ENCODE results near the gene BICC1.

BICC1 gene

DNA sequence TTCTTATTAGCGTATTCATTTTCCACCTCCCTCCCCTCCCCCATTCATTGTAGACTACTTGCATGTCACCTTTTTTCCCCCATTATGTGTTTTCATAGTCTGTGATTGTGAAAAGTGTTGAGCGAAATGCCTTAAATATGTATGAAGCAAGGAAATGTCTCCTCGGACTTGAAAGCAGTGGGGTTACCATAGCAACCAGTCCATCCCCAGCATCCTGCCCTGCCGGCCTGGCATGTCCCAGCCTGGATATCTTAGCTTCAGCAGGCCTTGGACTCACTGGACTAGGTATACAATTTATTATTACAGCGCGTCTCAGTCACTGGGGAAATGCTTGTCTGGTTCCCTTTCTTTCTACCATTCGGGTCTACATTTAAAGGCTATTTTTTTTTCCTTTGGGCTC is 283.6 kb downstream of the BICC1 start:
- no peak for DNase-seq

DNA sequence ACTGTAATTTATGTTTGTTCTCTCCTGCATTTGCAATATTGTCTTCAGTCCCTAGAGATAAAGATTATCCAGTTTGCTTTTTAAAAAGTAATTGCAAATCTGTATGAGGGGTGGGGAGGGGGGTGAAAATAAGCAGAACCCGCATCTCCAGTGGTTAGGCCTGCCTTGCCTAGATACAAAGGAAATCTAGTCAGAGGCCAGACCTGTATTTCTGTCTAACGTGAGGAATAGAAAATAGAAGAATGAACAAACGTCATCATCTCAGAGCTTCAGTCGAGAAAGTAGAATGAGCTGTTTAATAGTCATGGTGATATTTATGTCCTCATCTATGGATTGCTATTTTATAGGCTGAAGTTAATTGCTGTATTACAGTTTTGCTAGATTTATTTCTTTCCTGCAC is 284.2 kb downstream of the BICC1 start:
- DNase-seq: no peak

DNA sequence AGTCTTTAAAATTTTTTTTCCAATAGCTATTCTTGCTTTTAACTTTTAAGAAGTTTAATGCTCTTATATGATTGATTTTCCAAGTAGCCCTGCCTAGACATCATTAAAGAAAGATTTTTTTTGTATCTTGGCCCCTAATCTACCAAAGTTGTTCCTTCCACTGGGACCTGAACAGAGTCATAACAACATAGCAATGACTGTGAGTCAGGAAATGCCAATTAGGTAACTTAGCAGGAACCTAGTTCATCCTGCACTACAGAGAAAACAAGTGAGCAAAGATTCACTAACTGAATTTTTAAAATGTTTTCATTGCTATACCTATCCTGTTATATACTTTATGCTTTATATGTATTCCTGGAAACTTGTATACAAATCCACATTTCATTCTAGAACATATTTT is 284.7 kb downstream of the BICC1 start:
- DNase-seq: no peak

DNA sequence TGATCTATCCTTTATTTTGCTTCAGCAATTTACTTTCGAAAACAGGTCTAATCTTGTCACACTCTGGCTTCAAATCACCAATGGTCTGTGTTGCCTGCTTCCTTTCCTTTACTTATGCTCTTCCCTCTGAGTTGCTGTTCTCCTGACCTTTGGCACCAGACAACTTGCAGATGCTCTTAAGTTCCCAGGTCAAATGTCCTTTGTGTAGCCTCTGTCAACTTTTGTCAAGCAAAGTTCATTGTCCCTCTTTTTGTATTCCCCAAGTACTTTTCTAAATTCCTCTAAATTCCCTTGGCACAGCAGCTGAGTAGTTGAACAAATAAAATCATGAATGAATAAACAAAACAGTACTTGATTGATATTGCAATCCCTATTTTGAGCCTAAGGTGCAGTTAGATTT is 289.4 kb downstream of the BICC1 start:
- DNase-seq: no peak

DNA sequence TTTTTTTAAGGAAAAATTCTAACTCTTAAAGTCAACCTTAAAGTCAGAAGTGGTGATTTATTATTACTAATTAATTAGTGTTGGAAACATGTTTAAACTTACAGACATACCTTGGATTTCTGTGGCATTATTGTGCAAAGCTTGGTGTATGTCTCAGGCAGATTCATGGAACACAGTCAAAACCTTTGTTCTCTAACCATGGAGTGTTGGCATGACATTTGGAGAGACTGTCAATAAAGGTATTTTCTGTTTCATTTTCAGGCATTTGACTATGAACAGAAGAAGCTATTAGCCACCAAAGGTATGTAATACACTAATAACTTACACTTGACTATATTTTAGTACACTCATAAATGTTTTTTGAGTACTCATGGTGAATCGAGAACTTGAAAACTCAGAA is 293.7 kb downstream of the BICC1 start:
- no peak for DNase-seq

DNA sequence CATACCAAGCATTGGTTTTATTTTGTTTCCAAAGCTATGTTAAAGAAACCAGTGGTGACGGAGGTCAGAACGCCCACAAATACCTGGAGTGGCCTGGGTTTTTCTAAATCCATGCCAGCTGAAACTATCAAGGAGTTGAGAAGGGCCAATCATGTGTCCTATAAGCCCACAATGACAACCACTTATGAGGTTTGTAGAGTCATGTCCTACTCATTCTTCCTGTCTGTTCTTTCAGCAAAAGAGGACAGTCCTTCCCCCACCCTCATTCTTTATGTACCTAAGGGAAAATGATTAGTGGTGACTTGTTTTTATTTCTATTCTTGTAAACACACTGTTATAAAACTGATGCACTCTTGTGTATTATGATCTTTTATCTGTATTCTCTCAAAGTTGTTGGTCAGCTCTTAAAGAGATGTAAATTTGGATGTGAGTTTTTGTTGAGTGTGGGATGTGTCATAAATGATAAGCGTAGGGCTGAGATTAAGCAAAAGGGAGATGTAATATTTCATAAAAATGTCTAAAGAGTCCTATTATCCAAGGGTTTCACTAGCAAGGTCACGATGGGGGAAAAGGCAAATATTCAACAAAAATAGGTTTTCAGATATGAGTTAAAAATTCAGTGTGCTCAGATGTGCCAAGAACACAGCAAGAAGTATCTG is 294.4 kb downstream of the BICC1 start:
- no peak for DNase-seq

DNA sequence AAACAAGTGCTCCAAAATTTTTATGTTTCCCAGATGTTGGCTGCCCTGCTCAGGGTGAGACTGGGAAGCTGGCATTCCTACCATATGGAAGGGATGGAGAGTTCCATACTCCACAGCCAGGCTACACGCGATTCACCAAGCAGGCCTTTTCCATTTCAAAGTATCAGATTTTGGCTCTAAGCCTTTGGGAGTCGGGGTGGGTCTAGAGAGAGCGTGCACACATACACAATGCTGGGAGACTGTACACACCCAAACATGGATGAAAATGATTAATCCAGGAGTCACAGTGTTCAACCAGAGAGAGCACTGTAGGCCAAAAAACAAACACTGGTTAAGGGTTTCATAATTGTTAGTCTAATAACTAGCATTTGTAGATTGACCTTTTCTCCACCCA is 295.0 kb downstream of the BICC1 start:
- no peak for DNase-seq

DNA sequence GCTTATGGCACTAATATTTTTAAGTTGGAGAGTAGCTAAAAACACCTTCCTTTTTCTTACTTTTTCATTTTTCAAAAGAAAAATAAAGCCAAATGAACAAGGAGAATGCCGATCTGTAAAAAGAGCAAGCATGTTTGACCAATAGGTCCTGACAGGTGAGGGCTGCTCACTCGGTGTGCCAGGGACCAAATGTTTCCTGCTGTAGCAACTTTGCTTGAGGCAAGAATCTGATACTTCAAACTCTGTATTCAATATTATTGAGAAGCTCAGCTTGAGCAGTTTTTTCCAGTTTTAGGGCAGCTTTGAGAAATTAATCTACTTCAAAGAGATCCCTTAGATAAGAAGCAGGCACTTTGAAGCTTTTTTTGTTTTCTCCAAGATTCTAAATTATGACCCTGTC is 298.1 kb downstream of the BICC1 start:
- no peak for DNase-seq

DNA sequence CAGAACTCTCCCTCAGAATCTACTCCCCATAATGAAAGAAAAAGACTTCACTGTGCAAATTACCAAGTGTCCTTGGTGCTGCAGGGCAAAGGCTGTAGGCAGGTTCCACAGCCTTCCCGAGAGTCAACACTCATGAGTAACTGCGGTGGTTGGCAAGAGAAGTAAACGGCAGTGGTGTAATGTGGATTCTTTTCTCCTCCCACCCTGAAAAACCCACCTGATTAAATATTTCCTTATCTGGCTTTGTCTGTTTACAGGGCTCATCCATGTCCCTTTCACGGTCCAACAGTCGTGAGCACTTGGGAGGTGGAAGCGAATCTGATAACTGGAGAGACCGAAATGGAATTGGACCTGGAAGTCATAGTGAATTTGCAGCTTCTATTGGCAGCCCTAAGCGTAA is 300.9 kb downstream of the BICC1 start:
- DNase-seq: no peak

DNA sequence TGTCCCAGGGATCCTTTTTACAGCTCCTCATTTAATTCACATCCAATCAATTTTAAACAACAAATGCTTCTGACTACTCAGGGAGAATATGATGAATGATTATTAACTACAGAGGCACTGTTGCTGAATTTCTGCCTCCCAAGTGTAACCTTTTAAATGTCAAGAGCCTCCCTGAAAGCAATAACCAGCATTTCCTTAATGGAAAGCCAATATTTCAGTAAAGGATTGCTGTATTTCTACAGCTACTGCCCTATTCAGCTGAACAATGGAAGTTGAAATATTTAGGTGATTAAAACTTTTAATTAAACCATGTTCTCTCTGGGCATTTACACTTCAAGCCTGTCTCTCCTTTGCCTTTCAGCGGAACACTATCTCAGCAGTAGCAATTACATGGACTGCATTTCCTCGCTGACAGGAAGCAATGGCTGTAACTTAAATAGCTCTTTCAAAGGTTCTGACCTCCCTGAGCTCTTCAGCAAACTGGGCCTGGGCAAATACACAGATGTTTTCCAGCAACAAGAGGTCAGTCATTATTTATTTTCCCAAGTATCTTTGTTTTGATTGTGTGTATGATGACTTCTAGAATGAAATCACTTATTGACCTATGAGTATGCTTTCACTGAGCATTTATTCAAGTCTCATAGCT is 304.7 kb downstream of the BICC1 start:
- DNase-seq: no peak

DNA sequence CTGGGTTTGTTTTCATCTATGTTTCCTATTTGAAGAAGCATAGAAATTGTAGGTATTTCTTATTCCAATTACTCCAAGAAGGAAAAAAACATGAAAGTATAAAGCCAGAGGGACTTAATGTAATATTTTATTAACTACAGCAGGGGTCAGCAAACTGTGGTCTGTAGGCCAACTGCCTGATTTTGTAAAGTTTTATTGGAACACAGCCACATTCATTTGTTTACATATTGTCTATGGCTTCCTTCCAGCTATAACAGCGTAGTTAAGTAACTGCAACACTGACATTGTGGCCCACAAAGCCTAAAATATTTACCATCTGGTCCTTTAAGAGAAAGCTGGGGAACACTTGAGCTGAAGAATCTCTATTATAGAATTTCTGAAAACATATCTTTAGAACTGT is 306.2 kb downstream of the BICC1 start:
- DNase-seq: no peak

DNA sequence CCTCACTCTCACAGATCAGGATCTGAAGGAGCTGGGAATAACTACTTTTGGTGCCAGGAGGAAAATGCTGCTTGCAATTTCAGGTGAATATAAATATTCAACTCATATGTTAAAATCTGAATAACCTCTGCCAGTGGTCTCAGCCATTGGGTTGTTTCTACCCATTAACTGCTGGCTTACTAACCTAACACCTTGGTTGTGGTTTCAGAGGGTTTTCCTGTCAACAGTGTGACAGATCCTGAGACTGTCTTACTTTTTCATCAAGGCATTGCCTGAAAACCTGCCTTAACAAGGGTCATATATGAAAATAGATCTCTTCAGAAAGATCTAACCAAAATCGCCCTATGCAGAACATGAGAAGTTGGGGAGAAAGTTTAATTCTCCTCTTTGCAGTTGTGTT is 307.7 kb downstream of the BICC1 start:
- DNase-seq: no peak

DNA sequence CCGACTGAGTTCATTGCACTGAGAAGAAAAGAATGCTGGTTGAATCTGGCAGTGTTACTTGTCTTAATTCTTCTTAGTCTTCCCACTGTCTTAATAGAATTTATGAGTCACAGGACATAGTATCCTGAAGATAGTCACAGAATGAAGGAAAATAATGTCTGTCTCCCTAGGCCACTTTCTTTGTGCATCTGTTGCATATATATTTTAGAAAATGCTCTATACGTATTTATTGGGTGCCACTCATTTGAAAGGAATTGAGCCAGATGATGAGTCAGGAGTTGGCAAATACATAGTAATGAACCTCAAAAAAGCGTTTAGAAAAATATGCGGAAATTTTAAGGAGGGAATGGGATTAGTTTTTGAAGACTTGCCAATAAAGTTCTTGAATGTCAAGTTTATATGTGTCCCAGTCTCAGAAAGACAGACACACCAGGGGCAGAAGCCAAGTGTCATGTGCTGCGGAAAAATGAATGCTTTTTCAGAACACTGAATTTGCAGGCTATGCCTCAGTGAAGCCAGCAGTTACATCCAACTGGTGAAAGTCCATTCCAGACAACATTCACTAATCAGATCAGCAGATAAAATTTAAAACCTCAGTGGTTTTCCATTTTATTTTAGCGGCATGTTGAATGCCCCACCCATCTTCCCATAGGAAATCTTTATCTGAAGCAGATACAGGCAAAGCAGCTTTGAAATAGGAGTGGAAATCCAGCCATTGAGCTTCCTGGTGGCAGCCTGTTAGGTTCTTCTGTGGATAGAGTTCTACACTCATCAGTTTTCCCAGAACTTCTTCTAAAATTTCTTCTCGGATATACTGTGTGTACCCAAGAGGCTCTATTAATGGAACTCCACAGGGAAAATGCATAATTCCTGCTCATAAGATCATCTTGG is 308.4 kb downstream of the BICC1 start:
- DNase-seq: no peak

DNA sequence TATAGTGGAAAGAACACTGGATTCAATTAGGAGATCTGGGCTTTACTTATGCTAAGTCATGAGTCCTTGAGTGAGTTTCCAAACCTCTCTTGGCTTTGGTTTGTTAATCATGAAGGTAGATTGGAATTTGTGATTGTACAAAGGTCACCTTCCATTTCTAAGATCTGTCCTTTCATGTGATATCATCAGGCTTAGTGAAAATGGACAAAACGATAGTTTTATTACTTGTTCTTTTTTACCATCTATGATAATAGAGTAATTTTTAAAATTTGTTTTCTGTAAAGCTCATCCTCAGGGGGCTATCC is 309.0 kb downstream of the BICC1 start:
- DNase-seq: no peak

DNA sequence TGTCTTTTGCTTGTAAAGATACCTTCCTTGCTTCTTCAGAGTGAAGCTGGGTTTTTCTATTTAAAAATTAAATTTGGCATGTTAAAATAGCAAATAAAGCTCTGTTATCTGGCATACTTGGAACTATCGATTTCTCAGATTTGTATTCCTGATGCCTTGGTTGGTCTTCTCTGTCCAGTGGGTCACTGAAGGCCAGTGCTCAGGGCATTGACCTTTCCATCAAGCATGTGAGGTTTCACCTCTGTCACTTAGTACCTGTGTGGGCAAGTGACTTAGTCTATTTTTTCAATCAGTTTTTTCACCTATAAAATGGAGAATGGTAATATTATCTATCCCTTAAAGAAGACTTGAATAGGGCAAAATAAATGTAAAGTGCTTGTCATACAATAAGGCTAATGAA is 311.3 kb downstream of the BICC1 start:
- no peak for DNase-seq

DNA sequence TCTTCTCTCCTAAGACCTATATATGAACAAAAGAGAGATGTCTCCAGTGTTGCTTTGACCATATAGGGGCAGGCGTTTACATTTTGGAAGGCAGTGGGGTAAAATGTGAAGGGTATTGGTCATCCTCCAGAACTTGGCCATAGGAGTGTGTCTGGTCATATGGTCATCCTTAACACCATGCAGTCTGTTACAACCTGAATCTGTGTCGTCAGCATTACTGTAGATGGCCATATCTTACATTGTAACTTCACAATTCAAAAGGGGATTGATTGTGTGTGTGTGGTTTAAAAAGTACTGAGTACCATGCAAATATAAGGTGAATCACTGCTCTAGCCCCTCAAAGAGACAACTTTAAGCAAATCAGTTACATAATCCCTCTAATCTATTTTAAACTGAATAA is 311.7 kb downstream of the BICC1 start:
- DNase-seq: no peak

DNA sequence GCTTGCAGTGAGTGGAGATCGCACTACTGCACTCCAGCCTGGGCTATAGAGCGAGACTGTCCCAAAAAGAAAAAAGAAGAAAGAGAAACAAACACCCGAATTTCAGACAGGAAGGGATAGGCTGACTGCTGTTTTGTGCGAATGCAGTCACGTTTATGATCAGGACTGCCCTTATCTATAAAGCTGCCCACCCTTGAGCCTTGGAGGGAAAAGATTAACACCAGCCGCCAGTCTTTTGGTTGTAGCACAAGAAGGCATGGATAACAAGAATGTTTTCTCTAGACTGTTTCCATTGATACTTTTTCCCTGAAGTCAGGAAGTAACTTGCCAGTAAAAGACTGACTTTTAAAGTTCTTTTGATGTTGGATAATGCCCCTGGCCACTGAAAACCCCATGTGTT is 314.0 kb downstream of the BICC1 start:
- no peak for DNase-seq

DNA sequence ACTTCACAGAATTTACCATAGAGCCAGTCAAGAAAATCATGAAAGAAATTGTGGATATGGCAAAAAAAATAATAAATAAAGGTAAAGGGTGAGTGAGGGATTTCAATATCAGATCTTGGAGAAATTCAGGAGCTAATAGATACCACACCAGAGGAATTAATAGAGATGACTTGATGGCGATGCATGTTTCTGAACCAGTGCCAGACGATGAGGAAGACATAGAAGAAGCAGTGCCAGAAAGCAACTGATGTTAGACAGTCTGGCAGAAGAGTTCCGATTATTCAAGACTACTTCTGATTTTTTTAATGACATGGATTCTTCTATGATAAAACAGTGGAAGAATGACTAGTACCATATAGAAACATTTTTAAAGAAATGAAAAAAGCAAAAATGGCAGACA is 314.7 kb downstream of the BICC1 start:
- DNase-seq: no peak

DNA sequence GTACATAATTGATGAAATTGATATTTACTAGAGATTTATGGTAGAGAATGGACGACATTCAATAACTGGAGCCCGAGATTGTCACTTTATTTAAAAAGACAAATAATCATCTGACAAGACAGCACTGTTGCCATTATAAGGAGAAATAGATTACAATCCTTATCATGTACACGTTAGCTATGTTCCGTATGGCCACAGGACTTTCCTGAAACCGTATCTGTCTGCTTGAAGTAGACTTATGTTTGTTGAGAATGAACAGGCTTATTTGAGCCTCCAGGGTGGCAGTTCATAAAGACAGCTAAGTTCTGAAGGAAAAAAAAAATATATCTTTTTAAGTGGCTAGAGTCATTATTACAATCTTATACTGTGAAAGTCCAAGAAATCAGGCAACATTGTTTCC is 317.2 kb downstream of the BICC1 start:
- no peak for DNase-seq

DNA sequence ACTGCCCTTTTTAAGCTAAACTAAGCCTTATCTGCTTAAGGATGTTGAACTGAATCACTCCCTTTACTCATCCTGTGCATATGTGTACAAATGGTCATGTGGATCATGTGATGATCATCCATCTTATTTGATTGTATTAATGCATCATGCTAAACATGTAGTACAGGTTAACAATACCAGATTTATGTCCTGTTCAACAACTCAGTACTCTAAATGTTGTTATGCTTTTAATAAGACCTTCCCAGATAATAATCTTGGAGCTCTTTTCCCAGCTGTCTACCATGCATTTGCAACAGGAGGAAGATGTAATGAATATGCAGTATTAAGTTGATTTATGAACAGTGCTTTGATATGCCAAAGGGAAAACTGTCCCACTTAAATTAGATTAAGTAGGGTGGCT is 318.0 kb downstream of the BICC1 start:
- no peak for DNase-seq

DNA sequence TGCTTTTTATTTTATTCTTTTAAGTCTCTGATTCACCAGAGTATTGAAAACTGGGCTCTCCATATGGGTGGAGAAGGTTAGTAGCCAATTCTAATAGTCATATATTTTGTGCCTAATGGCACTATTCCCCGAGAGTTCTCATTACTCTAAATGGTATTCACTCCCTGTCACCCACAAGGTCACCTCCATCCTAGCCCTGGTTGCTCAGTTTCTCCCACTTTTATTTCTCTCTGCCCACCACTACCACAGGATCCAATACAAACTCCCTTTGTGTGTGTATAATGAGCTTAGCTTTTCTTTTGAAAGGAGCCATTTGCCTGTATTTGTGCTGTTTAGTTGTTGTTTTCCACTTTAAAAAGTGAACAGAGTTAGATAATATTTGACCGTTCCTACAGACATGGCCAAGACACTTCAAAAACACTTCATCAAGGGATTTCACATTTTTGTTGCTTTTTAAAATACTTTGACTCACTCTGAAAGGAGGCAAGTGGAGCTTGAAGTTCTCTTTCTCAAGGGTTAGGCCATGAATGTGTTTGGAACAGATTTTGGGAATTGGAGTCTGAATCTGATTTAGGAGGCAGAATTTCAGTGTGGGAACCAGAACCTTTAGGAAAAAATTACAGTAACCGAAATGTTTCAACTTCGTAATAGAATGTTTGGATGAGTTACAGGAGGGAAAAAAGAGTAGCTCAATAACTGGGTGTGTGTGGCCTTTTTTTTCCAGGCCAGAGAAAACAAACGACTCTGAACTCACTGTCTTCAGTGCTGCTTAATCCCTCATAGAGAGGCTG is 321.3 kb downstream of the BICC1 start:
- DNase-seq: no peak

DNA sequence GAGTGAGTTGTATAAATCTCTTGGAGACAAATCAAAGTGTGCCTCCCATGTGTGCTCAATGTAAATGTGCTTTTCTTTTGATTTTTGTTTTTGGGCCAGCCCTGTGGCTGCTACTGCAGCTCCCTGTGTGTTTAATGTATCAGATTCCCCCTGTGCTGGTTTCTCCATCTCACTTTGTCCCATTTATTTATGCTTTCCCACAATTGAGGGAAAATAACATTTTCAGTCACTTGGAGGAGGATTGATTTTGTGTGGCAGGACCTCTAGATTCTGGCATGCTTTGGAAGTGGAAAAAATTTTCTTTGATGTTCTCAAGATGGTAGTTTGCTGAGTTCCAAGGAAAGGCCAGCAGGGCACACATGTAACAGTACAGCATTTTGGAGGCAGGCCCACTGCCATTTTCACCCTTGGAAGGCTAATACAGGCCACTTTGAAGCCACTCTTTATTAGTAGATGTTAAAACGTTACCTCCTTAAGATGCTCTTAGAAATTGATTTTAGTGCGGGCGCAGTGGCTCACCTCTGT is 323.6 kb downstream of the BICC1 start:
- DNase-seq: no peak

DNA sequence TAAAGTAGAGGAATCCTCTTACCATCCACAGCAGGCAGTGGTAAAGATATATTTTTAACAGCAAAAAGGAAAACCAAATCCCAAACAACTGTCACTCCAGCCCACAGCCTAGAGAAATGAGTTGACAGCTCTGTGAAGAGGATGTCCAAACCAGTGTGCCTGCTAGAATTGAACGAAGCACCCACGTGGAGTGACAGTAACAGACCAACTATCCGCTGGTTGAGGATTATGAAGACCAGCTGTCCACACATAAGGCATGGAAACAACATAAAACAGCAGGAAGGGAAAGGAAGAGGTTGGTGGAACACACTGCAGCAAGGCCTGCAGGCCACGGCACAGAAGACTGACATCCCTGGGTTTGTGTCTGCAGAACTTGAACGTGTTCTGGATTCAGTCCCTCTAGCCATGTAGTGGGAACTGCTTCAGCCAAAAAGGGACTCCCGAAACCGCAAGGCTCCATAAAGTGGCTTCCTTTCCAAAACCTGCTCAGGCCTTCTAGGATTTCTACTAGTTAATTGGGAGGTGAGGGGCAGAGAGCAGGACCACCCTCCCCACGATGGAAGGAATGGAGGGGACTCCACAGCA is 324.4 kb downstream of the BICC1 start:
- DNase-seq: no peak
